ENCODE measurements around the gene ZNF451. TPM values are rescaled to one million over a fixed set of nuclear protein-coding genes. Genes with fewer than 3 reads are reported as not detected.

The ZNF451 gene
- total and polyA plus RNA-seq, 2 donors (not counting 1 experiment from before 2014, with no cell fraction given) = 25.9 to 86.3 TPM

GRCh38 chr6:57135885-57136284, 45.9 kb downstream of the ZNF451 start:
- H3K9me3 ChIP-seq (ENCODE audit: control extremely low read depth in 1 of 3, control insufficient read depth in 2 of 3, insufficient read depth in 1 of 3, low read length in 2 of 3) = no peaks in the 10 kb centered on the region
- TF ChIP-seq EZH2 (IDR thresholded peaks at IDR 0.05; ENCODE audit: borderline replicate concordance, insufficient read depth, low read depth, low read length, poor library complexity, severe bottlenecking) = no peak
- TF ChIP-seq CTCF (IDR thresholded peaks at IDR 0.05) = no peak
- H3K4me3 ChIP-seq (ENCODE audit: control extremely low read depth in 1 of 5, extremely low read depth in 1 of 5, insufficient read depth in 1 of 5, low read depth in 2 of 5, low read length in 4 of 5) = no peak overlapping the region
- no peak overlapping the region for H2AFZ ChIP-seq (ENCODE audit: insufficient read depth, low read depth, low read length, poor library complexity, severe bottlenecking)
- no peaks in the 10 kb centered on the region for H3K79me2 ChIP-seq (ENCODE audit: control insufficient read depth, insufficient read depth, low read length)
- no peak overlapping the region for H3K27ac ChIP-seq (ENCODE audit: low read length in 2 of 2)
- no peaks in the 10 kb centered on the region for H3K27me3 ChIP-seq (replicated peaks in 1 of 4; ENCODE audit: control extremely low read depth in 1 of 4, control insufficient read depth in 3 of 4, insufficient read depth in 4 of 4, low read length in 3 of 4)
- H3K4me1 ChIP-seq (ENCODE audit: control insufficient read depth in 2 of 2, insufficient read depth in 2 of 2, low read length in 2 of 2) = no peaks in the 10 kb centered on the region
- H3K9me3 Mint-ChIP-seq (ENCODE audit: insufficient read depth) = no peaks in the 10 kb centered on the region
- no peaks in the 10 kb centered on the region for H3K27me3 Mint-ChIP-seq
- H3K4me1 Mint-ChIP-seq = no peaks in the 10 kb centered on the region
- no peak overlapping the region for H3K4me2 ChIP-seq (replicated peaks; ENCODE audit: low read depth, low read length, poor library complexity, severe bottlenecking)
- no peaks in the 10 kb centered on the region for H4K20me1 ChIP-seq (ENCODE audit: control insufficient read depth, insufficient read depth, low read length, poor library complexity, severe bottlenecking)
- intact Hi-C loops (cut with micrococcal nuclease) = no loop called here
- no peak overlapping the region for H3K9ac ChIP-seq (ENCODE audit: low read length)
- H3K36me3 ChIP-seq (replicated peaks in 1 of 2; ENCODE audit: control extremely low read depth in 1 of 2, control insufficient read depth in 1 of 2, extremely low read depth in 1 of 2, insufficient read depth in 2 of 2, low read length in 1 of 2) = peaks cover 0 to 37% of the 10 kb centered on the region in 2 experiments
- WGBS (ENCODE audit: insufficient coverage) = no CpG with 5 or more reads among the region's 1 CpG
- ChIA-PET CTCF (no interaction called here), POLR2A (no interaction called here)
- no peak overlapping the region for H3K27ac Mint-ChIP-seq
- H3K4me3 Mint-ChIP-seq = no peak overlapping the region
- no peak for DNase-seq
- ATAC-seq (ENCODE audit: low read depth) = no peak

DNA sequence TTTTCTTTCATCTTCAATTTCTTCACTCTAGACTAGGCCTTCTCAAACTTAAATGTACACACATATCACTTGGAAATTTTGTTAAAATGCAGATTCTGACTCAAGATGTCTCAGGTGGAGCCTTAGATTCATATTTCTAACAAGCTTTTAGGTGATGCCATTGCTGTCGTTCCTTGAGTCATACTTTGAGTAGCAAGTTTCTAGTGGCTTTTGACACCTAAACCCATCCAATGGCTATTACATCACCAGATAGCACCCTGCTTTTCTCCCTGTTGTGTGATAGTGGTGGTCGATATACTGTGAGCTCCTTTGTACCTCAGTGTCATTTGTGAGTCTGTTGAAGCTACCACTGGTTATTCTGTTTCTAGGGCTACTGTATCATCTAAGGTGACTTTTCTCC, 47.4 kb downstream of the ZNF451 start:
- Histone ChIP-seq H2AFZ (ENCODE audit: insufficient read depth, low read depth, low read length, poor library complexity, severe bottlenecking) (no peak overlapping the region), H3K79me2 (ENCODE audit: control insufficient read depth, insufficient read depth, low read length) (no peaks in the 10 kb centered on the region), H3K27ac (ENCODE audit: low read length in 2 of 2) (no peak overlapping the region), H3K4me2 (replicated peaks; ENCODE audit: low read depth, low read length, poor library complexity, severe bottlenecking) (no peak overlapping the region), H3K36me3 (replicated peaks in 1 of 2; ENCODE audit: control extremely low read depth in 1 of 2, control insufficient read depth in 1 of 2, extremely low read depth in 1 of 2, insufficient read depth in 2 of 2, low read length in 1 of 2) (peaks cover 0 to 45% of the 10 kb centered on the region in 2 experiments), H3K27me3 (replicated peaks in 1 of 4; ENCODE audit: control extremely low read depth in 1 of 4, control insufficient read depth in 3 of 4, insufficient read depth in 4 of 4, low read length in 3 of 4) (no peaks in the 10 kb centered on the region), H3K4me3 (ENCODE audit: control extremely low read depth in 1 of 5, extremely low read depth in 1 of 5, insufficient read depth in 1 of 5, low read depth in 2 of 5, low read length in 4 of 5) (no peak overlapping the region), H3K9me3 (ENCODE audit: control extremely low read depth in 1 of 3, control insufficient read depth in 2 of 3, insufficient read depth in 1 of 3, low read length in 2 of 3) (no peaks in the 10 kb centered on the region), H3K9ac (ENCODE audit: low read length) (no peak overlapping the region), H4K20me1 (ENCODE audit: control insufficient read depth, insufficient read depth, low read length, poor library complexity, severe bottlenecking) (no peaks in the 10 kb centered on the region), H3K4me1 (ENCODE audit: control insufficient read depth in 2 of 2, insufficient read depth in 2 of 2, low read length in 2 of 2) (no peaks in the 10 kb centered on the region)
- TF ChIP-seq EZH2 (IDR thresholded peaks at IDR 0.05; ENCODE audit: borderline replicate concordance, insufficient read depth, low read depth, low read length, poor library complexity, severe bottlenecking) (no peak), CTCF (IDR thresholded peaks at IDR 0.05) (no peak)
- H3K27me3 Mint-ChIP-seq = no peaks in the 10 kb centered on the region
- no CpG with 5 or more reads among the region's 2 CpGs for WGBS (ENCODE audit: insufficient coverage)
- H3K4me3 Mint-ChIP-seq = no peak overlapping the region
- no peak for DNase-seq
- H3K27ac Mint-ChIP-seq = no peak overlapping the region
- POLR2A ChIA-PET = no interaction called here
- H3K9me3 Mint-ChIP-seq (ENCODE audit: insufficient read depth) = peaks cover 2% of the 10 kb centered on the region
- H3K4me1 Mint-ChIP-seq = no peaks in the 10 kb centered on the region
- intact Hi-C loops (cut with micrococcal nuclease) = no loop called here
- no peak for ATAC-seq (ENCODE audit: low read depth)
- CTCF ChIA-PET = no interaction called here

All from B cell (primary cell).